ENCODE measurements around the gene FAM110A.
"Not testable (repeated sequence)": the region's sequence is repeated elsewhere in the genome, so short reads cannot be mapped to it uniquely, and the experiment has no call there.

The FAM110A gene

DNA sequence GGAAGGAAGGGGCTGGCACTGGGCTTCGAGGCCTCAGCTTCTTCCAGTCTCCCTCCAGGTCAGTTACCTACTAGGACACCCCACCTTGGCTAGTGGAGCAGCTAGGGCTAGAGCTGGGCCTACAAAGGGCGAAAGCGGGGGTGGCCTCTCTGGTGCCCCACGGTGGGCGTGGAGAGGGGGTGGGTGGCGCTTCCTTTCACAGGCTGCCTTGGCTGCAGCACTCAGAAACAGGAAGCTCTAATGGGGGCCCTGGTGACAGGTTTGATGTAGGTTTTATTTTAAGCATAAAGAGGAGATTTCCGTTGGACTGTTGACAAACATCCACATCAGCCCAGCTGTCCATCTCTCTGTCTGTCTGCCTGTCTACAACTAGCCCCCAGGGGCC lies 13.4 kb downstream of the FAM110A start:
- 0 out of 2 replicates have a peak, but pooled peaks have one; percentile 16 for TF ChIP-seq POLR2A (IDR thresholded peaks at IDR 0.05; ENCODE audit: low read depth, low read length)
- TF ChIP-seq TAF1 (IDR thresholded peaks at IDR 0.05; ENCODE audit: borderline replicate concordance, low read depth, low read length), result no peak
- no peak for TF ChIP-seq POLR2AphosphoS5 (IDR thresholded peaks at IDR 0.05; ENCODE audit: low read depth, low read length)
- peak; percentile 62 for DNase-seq (ENCODE audit: insufficient read length)
- peak; percentile 96 for FAIRE-seq

DNA sequence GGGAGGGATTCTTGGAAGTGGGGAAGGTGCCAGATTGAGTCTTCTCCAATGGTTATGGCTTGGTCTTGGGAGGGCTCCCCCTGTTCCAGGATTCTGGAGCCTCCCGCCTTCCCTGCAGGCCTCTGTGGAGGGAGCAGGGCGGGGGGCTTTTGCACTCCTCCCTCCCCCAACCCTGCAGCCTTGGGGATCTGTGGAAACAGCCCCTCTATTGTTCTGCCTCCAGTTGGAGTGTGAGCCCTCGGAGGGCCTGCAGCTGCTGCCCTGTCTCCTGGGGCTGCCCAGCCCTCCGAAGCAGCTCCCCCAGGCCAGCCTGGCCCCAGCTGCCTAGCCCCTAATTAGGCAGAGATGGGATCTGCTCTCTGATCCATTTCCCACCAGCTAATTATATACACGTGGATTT lies 14.7 kb downstream of the FAM110A start:
- no peak for FAIRE-seq
- TF ChIP-seq POLR2A (IDR thresholded peaks at IDR 0.05; ENCODE audit: low read depth, low read length) (no peak), TAF1 (IDR thresholded peaks at IDR 0.05; ENCODE audit: borderline replicate concordance, low read depth, low read length) (no peak), POLR2AphosphoS5 (IDR thresholded peaks at IDR 0.05; ENCODE audit: low read depth, low read length) (no peak)
- DNase-seq (ENCODE audit: insufficient read length), result no peak

DNA sequence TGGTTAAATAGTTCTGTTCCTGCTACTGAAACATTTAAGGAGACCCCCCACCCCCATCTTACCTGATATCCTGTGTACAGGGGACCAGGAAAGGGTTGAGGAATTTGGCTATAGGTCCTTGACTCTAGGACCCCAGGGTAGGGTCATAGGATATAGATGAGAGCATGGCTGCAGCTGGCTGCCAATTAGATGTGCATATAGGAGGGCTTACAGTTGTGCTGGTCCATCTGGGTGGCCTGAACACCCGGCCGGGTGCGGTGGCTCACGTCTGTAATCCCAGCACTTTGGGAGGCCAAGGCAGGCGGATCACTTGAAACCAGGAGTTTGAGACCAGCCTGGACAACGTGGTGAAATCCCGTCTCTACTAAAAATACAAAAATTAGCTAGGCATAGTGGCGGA lies 15.2 kb downstream of the FAM110A start:
- FAIRE-seq; DNase-seq (ENCODE audit: insufficient read length): not testable (repeated sequence)

DNA sequence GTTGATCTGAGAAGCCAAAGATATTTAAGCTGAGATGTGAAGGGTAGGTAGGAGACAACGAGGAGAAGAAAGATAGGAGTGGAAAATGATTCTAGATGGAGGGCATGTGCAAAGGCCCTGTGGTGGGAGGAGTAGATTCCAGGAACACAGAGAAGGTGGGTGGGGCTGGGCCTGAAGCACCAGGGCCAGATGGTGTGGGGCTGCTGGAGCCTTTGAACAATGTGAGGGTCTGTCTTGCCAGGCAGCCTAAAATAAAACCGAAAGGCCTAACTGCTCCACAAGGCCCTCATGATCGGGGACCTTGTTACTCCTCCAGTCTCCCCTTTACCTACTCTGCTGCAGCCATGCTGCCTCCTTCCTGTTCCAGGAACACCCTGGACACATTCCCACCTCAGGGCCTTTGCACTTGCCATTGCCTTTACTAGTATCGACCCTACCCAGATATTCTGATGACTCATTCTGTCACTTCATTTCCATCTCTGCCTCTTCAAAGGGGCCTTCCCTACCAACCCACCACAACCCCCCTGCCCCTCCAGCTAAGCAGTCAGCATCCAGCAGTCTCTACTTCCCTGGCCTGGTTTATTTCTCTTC lies 20.0 kb downstream of the FAM110A start:
- FAIRE-seq (no peak), DNase-seq (ENCODE audit: insufficient read length) (no peak)
- no peak for TF ChIP-seq POLR2A (IDR thresholded peaks at IDR 0.05; ENCODE audit: low read depth, low read length)
- no peak for TF ChIP-seq TAF1 (IDR thresholded peaks at IDR 0.05; ENCODE audit: borderline replicate concordance, low read depth, low read length)
- TF ChIP-seq POLR2AphosphoS5 (IDR thresholded peaks at IDR 0.05; ENCODE audit: low read depth, low read length), result no peak

DNA sequence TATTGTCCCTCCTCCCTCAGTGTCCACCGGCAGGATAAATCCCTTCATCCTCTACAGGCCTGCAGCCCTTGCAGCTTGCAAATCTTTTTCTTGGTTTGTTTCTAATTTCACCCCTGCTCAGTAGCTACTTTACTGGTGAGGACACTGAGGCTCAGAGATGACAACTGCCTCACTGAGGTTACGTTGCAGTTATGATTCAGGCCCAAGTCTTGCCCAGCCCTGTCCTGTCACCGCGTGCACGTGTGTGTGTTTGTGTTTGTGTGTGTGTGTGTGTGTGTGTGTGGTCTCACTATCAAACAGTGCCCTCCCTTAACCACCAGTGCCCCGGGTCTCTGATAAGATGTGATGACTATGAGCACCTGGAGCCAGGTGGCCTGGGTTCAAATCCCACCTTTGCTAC lies 21.1 kb downstream of the FAM110A start:
- no peak for FAIRE-seq
- TF ChIP-seq POLR2AphosphoS5 (IDR thresholded peaks at IDR 0.05; ENCODE audit: low read depth, low read length), result no peak
- no peak for DNase-seq (ENCODE audit: insufficient read length)

DNA sequence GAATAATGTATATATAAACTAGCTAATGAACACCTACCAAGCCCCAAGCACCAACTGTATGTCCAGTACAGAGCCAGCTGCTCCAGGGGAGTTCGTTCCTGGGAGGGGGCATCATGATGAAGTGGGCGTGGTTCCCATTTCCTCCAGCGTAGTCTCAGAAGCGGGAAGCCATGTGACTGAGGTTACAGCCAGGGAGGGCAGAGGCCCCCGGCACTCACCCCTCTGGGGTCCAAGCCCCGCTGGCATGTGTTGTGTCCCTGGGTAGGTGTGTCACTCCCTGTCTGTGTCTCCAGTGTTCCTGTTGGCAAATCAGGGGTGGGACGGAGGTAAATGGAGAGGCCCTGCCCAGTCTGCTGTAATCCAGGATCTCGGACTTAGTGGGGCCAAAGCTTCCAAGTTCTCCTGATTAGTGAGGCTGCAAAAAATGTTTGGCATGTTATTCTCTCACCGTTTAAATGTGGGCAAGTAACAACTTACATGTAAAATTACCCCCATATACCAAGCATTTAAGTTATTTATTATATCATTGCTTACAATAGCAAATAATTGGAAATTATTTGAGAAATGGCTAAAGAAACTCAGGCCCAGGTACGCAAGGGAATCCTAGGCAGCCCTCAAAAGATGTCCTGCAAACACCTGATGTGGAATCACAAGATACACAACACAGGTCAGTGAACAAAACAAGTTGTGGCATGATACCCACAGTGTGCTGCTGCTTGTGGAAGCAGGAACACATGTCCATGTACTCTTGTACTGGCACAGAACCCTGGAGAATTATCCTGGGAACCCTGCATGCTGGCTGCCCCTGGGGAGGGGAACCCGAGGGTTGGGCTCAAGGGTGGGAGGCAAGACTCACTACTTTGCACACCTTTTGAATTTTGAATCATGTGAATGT lies 22.2 kb downstream of the FAM110A start:
- TF ChIP-seq POLR2AphosphoS5 (IDR thresholded peaks at IDR 0.05; ENCODE audit: low read depth, low read length) (no peak), POLR2A (IDR thresholded peaks at IDR 0.05; ENCODE audit: low read depth, low read length) (no peak), TAF1 (IDR thresholded peaks at IDR 0.05; ENCODE audit: borderline replicate concordance, low read depth, low read length) (no peak)
- FAIRE-seq, result no peak
- no peak for DNase-seq (ENCODE audit: insufficient read length)

DNA sequence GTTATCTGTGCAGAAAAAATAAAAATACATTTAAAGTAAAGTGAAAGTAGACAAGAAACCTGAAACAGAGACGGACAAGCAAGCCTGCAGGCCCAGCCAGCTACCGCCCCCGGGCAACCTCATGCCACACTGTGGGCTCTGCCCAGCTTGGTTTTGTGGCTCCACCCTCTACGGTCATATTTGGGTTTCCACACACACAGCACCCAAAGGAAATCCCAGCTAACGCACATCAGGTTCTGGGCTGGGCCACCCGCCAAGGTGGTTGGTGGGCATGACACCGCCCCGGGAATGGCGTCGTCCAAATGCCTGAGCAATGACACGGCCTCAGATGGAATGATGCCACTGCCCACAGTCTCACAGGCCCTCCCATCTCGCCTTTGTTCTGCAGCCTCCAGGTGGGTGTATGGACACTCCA lies 22.9 kb downstream of the FAM110A start:
- TF ChIP-seq TAF1 (IDR thresholded peaks at IDR 0.05; ENCODE audit: borderline replicate concordance, low read depth, low read length), result no peak
- no peak for TF ChIP-seq POLR2A (IDR thresholded peaks at IDR 0.05; ENCODE audit: low read depth, low read length)
- no peak for TF ChIP-seq POLR2AphosphoS5 (IDR thresholded peaks at IDR 0.05; ENCODE audit: low read depth, low read length)
- FAIRE-seq, result no peak
- DNase-seq (ENCODE audit: insufficient read length), result no peak

DNA sequence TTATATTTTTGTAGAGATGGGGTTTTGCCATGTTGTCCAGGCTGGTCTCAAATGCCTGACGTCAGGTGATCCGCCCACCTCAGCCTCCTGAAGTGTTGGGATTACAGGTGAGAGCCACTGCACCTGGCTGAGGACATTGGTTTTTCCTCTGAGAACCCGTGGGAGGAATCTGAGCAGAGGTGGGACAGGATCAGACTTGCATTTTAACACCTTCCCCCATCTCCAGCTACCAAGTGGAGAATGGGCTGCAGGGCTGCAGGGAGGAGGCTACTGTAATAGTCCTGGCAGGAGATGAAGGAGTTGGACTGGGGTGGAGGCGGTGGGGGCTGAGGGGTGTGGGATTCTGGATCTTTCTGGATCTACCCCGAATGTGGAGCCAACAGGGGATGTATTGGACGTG lies 24.5 kb downstream of the FAM110A start:
- DNase-seq (ENCODE audit: insufficient read length) (no peak), FAIRE-seq (no peak)
- TF ChIP-seq POLR2AphosphoS5 (IDR thresholded peaks at IDR 0.05; ENCODE audit: low read depth, low read length) (no peak), POLR2A (IDR thresholded peaks at IDR 0.05; ENCODE audit: low read depth, low read length) (no peak), TAF1 (IDR thresholded peaks at IDR 0.05; ENCODE audit: borderline replicate concordance, low read depth, low read length) (no peak)

DNA sequence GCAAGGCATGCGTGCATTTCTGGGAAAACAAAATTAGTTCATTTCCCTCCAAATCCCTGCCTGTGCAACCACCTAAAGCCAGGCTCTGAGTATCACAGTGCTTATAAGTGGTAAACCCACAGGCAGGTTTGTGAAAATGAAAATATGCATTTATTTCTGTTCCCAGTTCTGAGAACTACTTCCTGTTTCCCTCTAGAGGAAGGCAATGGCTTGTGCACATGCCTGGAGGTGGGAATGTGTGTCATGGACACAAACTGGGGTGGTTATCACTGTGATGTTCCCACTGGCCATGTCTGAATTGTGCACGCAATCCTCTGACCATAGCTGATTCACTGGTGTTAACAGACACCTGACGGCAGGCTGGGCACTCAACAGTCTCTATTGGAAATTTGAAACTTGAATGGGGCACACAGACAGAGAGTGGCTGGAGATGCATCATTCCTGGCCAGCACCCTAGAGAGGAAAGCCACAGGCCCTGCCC lies 26.3 kb downstream of the FAM110A start:
- FAIRE-seq (no peak), DNase-seq (ENCODE audit: insufficient read length) (no peak)
- TF ChIP-seq TAF1 (IDR thresholded peaks at IDR 0.05; ENCODE audit: borderline replicate concordance, low read depth, low read length), result no peak

DNA sequence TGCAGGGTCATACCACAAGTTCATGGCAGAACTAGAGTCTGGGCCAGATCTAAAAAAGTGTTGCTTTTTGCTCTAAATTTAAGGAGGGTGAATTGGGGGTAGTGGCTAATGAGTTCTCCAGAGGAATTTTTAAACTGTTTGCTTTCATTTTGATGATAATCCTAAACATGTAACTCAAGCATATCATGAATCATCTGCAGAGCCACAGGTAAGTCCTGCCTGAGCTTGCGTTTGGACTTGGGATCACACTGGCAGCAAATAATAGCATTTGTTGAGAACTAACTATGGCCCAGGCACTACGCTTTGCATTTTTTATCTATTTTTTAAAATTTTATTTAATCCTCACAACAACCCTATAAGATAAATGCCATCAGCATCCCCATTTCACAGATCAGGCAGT lies 27.4 kb downstream of the FAM110A start:
- no peak for FAIRE-seq

DNA sequence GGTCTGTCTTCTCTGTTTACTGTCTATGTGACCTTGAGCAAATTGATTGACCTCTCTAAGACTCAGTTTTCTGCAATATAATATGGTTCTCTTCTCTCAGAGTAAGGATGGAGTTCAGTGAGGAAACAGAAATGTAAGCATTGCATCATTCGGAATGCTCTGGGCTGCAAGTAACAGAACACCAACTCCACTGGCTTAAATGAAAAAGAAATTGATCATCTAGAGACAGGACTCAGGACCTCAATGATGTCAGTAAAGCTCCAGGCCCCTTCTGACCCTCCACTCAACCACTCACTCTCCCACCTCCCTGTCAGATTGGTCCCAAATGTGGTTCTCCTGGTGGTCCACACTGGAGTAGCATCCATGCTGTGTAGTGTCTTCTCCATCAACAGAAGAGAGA lies 31.9 kb downstream of the FAM110A start:
- TF ChIP-seq TAF1 (IDR thresholded peaks at IDR 0.05; ENCODE audit: borderline replicate concordance, low read depth, low read length) (no peak), POLR2A (IDR thresholded peaks at IDR 0.05; ENCODE audit: low read depth, low read length) (no peak), POLR2AphosphoS5 (IDR thresholded peaks at IDR 0.05; ENCODE audit: low read depth, low read length) (no peak)
- DNase-seq (ENCODE audit: insufficient read length) (no peak), FAIRE-seq (no peak)

More for the DNA sequence above, 27.4 kb downstream of the FAM110A start:
- TF ChIP-seq POLR2A (IDR thresholded peaks at IDR 0.05; ENCODE audit: low read depth, low read length) (no peak), POLR2AphosphoS5 (IDR thresholded peaks at IDR 0.05; ENCODE audit: low read depth, low read length) (no peak), TAF1 (IDR thresholded peaks at IDR 0.05; ENCODE audit: borderline replicate concordance, low read depth, low read length) (no peak)
- no peak for DNase-seq (ENCODE audit: insufficient read length)

DNA sequence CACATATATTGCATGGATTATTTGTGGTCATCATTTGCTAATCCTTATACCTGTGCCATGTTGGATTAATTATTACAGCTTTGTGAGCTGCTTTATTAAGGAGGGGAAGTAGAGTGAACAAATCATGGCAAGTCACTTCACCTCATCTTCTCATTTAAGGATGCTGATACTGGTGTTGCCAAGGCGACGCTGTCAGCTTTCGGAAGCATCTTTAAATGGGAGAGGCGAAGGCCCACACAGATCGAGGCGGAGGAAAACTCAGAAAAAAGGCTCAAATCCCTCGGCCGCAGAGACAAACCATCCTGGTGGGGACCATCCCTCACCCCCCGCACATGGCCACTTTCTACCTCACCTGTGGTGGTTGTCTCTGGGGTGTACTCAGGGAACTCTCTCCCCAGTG lies 34.8 kb downstream of the FAM110A start:
- TF ChIP-seq POLR2AphosphoS5 (IDR thresholded peaks at IDR 0.05; ENCODE audit: low read depth, low read length) (no peak), TAF1 (IDR thresholded peaks at IDR 0.05; ENCODE audit: borderline replicate concordance, low read depth, low read length) (no peak), POLR2A (IDR thresholded peaks at IDR 0.05; ENCODE audit: low read depth, low read length) (no peak)
- DNase-seq (ENCODE audit: insufficient read length), result no peak
- FAIRE-seq, result no peak
